ENCODE results near the gene PTCH1. TPM values are rescaled to one million over a fixed set of nuclear protein-coding genes. Genes with fewer than 3 reads are reported as not detected.

The PTCH1 gene
- total and polyA plus RNA-seq, 8 donors, result 19.7 to 104 (median 84.1) TPM

- Histone ChIP-seq H3K27ac (no peak overlapping the region), H3K27me3 (peaks cover 3 to 54% of the 10 kb centered on the region in 2 donors), H3K4me3 (no peak overlapping the region), H3K9me3 (no peaks in the 10 kb centered on the region), H3K36me3 (no peaks in the 10 kb centered on the region), H3K4me1 (peaks cover 7 to 35% of the 10 kb centered on the region in 2 donors)
- ATAC-seq (peak; percentile 6), DNase-seq (no peak)
- TF ChIP-seq CTCF (IDR thresholded peaks at IDR 0.05), result no peak
- intact Hi-C loops (cut with DNase I), result loop anchor here in 1 of 2 donors (10.0 kb wide), 1 partner anchor 190 kb away; the partner anchor contains the start of gene FANCC
Observed at GRCh38 chr9:95504053-95504963, 12.5 kb downstream of the PTCH1 start.

GRCh38 chr9:95503369-95503768, 13.4 kb downstream of the PTCH1 start:
- TF ChIP-seq CTCF (IDR thresholded peaks at IDR 0.05), result no peak
- no peak overlapping the region for H3K4me3 ChIP-seq
- ATAC-seq, result no peak
- H3K4me1 ChIP-seq, result peaks cover 7 to 39% of the 10 kb centered on the region in 2 donors
- intact Hi-C loops (cut with DNase I), result loop anchor here in 1 of 2 donors (10.0 kb wide), 1 partner anchor 189 kb away; the partner anchor contains the start of gene FANCC
- H3K27ac ChIP-seq, result no peak overlapping the region
- peaks cover 3 to 52% of the 10 kb centered on the region in 2 donors for H3K27me3 ChIP-seq
- no peaks in the 10 kb centered on the region for H3K9me3 ChIP-seq
- no peaks in the 10 kb centered on the region for H3K36me3 ChIP-seq
- DNase-seq, result no peak

- Histone ChIP-seq H3K36me3 (no peaks in the 10 kb centered on the region), H3K4me3 (no peak overlapping the region), H3K27me3 (peaks cover 1 to 41% of the 10 kb centered on the region in 2 donors), H3K4me1 (peaks cover 10 to 38% of the 10 kb centered on the region in 2 donors), H3K9me3 (no peaks in the 10 kb centered on the region), H3K27ac (no peak overlapping the region)
- intact Hi-C loops (cut with DNase I), result loop anchor here in 1 of 2 donors (10.0 kb wide), 1 partner anchor 187 kb away; the partner anchor contains the start of gene FANCC
- ATAC-seq (no peak), DNase-seq (no peak)
- no peak for TF ChIP-seq CTCF (IDR thresholded peaks at IDR 0.05)
Observed at GRCh38 chr9:95502248-95502647, 14.5 kb downstream of the PTCH1 start.

GRCh38 chr9:95499847-95500246, 16.9 kb downstream of the PTCH1 start:
- peaks cover 13 to 22% of the 10 kb centered on the region in 2 donors for H3K4me1 ChIP-seq

More at GRCh38 chr9:95499847-95500246, 16.9 kb downstream of the PTCH1 start:
- no peak for TF ChIP-seq CTCF (IDR thresholded peaks at IDR 0.05)
- Histone ChIP-seq H3K4me3 (no peak overlapping the region), H3K27me3 (peaks cover 0 to 23% of the 10 kb centered on the region in 2 donors), H3K36me3 (no peaks in the 10 kb centered on the region), H3K27ac (peak overlapping the region in 1 of 2 donors; percentile 5), H3K9me3 (no peaks in the 10 kb centered on the region)
- ATAC-seq (peak; percentile 29), DNase-seq (no peak)
- intact Hi-C loops (cut with DNase I), result loop anchor here in 1 of 2 donors (10.0 kb wide), 1 partner anchor 185 kb away; the partner anchor contains the start of gene FANCC
